LNCaP clone FGC (cell line): ENCODE data around the gene MICAL2.

Experiments used
- DNase-seq: peaks from one replicate; pipeline ENCODE4 v3.0.0-alpha.2; 2011; ENCODE audit warnings: low read depth
- H3K4me3 ChIP-seq: 2 replicates; pipeline ENCODE4 v1.5.1; 2011; ENCODE audit warnings: mild to moderate bottlenecking, low read depth, low read length, control low read depth
- CTCF ChIP-seq: IDR thresholded peaks from 2 replicates; pipeline ENCODE4 v1.5.1; 2012; ENCODE audit warnings: mild to moderate bottlenecking; ENCODE audit not compliant: control insufficient read depth, insufficient read depth; ENCODE audit errors: extremely low read depth

The MICAL2 gene

DNA sequence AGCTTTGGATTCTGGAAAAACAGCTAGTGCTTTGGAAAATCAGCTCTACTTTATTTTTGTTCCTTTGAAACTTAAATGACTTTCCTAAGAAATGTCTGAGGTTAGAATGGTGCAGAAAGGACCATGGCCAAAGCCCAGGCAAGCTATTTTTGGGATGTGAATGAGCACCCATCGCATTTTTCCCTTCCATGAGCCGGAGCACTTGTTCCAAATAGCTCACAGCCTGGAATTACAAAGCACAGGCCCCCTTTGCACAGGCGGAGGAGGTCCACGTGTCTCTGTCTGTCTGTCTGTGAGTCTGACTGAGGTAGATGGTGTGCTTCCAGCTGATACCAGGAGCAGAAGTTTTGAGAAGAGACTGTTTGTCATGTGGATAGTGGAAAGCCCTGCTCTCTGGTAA, 50.7 kb downstream of the MICAL2 start:
- TF ChIP-seq CTCF = no peak
- no peak overlapping the region for H3K4me3 ChIP-seq
- no peak for DNase-seq

DNA sequence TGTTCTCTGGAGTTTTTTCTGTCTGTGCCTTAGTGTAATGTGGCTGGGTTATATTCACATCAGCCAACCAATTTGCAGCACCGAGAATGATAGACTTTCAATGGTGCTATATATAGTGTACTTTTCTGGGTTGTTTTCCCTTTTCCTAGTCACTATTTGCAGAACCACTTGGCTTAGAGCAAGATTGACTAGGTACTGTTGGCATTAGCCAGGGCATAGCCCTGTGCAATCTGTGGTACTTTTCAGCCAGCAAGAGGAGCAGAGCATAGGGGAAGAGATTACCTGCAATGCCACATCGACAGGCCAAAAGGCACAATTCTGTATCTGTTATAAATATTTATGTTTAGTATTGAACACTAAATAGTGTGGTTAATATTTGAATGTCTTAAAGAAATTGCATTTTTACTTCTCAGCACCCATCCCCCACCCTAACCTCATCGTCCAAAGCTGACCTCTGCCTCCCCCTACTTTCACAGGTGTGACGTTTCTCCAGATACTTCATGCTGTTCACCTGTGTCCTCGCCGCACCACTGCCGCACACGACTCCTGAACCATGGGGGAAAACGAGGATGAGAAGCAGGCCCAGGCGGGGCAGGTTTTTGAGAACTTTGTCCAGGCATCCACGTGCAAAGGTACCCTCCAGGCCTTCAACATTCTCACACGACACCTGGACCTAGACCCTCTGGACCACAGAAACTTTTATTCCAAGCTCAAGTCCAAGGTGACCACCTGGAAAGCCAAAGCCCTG, 51.4 kb downstream of the MICAL2 start:
- H3K4me3 ChIP-seq = no peak overlapping the region
- no peak for TF ChIP-seq CTCF
- DNase-seq = no peak

- no peak overlapping the region for H3K4me3 ChIP-seq
- no peak for DNase-seq
- no peak for TF ChIP-seq CTCF
Measured at GRCh38 chr11:12162652-12163051, 52.3 kb downstream of the MICAL2 start.

- DNase-seq = no peak
- TF ChIP-seq CTCF = no peak
- no peak overlapping the region for H3K4me3 ChIP-seq
Measured at GRCh38 chr11:12163181-12163941, 53.0 kb downstream of the MICAL2 start.

- TF ChIP-seq CTCF = no peak
Measured at GRCh38 chr11:12164061-12165014, 53.9 kb downstream of the MICAL2 start.

DNA sequence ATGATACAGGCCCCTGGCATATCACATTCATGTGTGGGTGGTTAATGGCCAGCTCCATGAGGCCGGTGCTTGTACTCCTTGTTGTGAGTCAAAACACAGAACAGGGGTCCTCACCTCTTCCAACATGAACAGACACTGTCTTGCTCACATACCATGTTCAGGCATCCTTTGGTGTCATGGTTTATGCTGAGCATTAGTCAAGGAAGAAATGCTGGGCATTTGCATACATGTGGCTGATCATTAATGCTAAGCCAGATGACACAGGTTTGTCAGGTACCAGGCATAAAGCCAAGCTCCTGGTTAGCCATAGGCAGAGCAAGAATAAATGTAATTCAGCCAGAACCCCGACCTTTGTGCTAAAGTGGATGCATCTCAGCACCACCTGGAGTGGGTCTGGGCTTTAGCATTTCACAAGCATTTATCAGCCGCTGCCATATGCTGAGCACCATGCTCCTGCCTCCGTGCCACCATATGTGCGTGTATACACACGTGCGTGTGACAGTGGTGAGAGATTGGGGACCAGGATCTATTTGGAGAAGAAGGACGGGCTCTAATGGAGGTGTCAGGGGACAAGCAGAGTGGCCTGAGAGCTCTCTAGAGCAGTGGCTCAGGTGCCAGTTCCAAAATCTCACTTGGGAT, 55.0 kb downstream of the MICAL2 start:
- no peak for DNase-seq
- H3K4me3 ChIP-seq = no peak overlapping the region
- no peak for TF ChIP-seq CTCF

More at GRCh38 chr11:12164061-12165014, 53.9 kb downstream of the MICAL2 start:
- H3K4me3 ChIP-seq = no peak overlapping the region
- peak; percentile 15 for DNase-seq
